DOHH2 (cell line): ENCODE results near the gene SCGB1C1.

Experiments
- EZH2phosphoT487 ChIP-seq: fragments of 200-600 bp; sonication (generic); IDR thresholded peaks from 2 replicates; pipeline ENCODE4 v1.6.1; 2017; ENCODE audit warnings: borderline replicate concordance, mild to moderate bottlenecking, antibody characterized with exemption, low read length, moderate library complexity, mixed read lengths
- TF ChIP-seq, protein P1 (sequence below): fragments of 200-600 bp; sonication (generic); IDR thresholded peaks from one replicate; pipeline ENCODE4 v1.5.1; 2014; ENCODE audit warnings: antibody characterized with exemption, mild to moderate bottlenecking, low read depth, low read length; ENCODE audit not compliant: poor library complexity, severe bottlenecking

DNA sequence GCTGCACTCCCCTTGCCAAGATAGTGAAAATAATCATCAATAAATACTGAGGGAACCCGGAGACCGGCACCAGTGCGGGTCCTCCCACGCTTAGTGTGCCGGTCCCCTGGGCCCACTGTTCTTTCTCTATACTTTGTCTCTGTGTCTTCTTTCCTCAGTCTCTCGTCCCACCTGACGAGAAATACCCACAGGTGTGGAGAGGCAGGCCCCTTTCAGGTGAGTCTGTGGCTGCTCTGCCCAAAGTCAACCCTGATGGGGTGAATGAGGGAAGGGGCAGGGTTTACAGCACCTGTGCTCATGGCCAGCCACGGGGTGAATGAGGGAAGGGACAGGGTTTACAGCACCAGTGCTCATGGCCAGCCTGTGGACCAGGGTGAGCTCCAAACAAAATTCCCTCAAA, 9.6 kb downstream of the SCGB1C1 start:
- TF ChIP-seq EZH2phosphoT487, result no peak
- TF ChIP-seq, protein P1, sequence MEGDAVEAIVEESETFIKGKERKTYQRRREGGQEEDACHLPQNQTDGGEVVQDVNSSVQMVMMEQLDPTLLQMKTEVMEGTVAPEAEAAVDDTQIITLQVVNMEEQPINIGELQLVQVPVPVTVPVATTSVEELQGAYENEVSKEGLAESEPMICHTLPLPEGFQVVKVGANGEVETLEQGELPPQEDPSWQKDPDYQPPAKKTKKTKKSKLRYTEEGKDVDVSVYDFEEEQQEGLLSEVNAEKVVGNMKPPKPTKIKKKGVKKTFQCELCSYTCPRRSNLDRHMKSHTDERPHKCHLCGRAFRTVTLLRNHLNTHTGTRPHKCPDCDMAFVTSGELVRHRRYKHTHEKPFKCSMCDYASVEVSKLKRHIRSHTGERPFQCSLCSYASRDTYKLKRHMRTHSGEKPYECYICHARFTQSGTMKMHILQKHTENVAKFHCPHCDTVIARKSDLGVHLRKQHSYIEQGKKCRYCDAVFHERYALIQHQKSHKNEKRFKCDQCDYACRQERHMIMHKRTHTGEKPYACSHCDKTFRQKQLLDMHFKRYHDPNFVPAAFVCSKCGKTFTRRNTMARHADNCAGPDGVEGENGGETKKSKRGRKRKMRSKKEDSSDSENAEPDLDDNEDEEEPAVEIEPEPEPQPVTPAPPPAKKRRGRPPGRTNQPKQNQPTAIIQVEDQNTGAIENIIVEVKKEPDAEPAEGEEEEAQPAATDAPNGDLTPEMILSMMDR, result no peak
